Measurements from ENCODE around the gene ADGRL4.

DNA sequence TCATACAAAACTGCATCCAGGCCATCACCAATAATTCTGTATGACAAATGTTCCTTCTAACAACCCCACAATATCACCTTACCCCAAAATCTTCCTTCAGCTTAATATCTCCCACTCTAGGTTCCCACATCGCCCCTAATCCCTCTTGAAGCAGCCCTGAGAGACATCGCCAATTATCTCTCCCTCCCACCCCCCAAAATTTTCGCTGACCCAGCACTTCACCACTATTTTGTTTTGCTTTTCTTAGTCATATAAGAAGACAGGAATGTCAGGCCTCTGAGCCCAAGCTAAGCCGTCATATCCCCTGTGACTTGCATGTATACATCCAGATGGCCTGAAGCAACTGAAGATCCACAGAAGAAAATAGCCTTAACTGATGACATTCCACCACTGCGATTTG, 126.3 kb downstream of the ADGRL4 start:
- TF ChIP-seq POLR2AphosphoS5 (IDR thresholded peaks at IDR 0.05; ENCODE audit: low read depth) (no peak), JUNB (IDR thresholded peaks at IDR 0.05; ENCODE audit: unreplicated experiment) (no peak), EZH2phosphoT487 (IDR thresholded peaks at IDR 0.05; ENCODE audit: unreplicated experiment) (no peak), EZH2 (IDR thresholded peaks at IDR 0.05; ENCODE audit: low read depth, unreplicated experiment) (no peak), ZNF331 (CRISPR knock-in tag; IDR thresholded peaks at IDR 0.05; ENCODE audit: low read depth) (no peak), CREB1 (CRISPR knock-in tag; IDR thresholded peaks at IDR 0.05; ENCODE audit: low read depth) (no peak)
- TF ChIP-seq, protein P1, sequence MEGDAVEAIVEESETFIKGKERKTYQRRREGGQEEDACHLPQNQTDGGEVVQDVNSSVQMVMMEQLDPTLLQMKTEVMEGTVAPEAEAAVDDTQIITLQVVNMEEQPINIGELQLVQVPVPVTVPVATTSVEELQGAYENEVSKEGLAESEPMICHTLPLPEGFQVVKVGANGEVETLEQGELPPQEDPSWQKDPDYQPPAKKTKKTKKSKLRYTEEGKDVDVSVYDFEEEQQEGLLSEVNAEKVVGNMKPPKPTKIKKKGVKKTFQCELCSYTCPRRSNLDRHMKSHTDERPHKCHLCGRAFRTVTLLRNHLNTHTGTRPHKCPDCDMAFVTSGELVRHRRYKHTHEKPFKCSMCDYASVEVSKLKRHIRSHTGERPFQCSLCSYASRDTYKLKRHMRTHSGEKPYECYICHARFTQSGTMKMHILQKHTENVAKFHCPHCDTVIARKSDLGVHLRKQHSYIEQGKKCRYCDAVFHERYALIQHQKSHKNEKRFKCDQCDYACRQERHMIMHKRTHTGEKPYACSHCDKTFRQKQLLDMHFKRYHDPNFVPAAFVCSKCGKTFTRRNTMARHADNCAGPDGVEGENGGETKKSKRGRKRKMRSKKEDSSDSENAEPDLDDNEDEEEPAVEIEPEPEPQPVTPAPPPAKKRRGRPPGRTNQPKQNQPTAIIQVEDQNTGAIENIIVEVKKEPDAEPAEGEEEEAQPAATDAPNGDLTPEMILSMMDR (conservative IDR thresholded peaks at IDR 0.05; ENCODE audit: low read depth in 2 of 2), result no peak
- TF ChIP-seq, protein P2, sequence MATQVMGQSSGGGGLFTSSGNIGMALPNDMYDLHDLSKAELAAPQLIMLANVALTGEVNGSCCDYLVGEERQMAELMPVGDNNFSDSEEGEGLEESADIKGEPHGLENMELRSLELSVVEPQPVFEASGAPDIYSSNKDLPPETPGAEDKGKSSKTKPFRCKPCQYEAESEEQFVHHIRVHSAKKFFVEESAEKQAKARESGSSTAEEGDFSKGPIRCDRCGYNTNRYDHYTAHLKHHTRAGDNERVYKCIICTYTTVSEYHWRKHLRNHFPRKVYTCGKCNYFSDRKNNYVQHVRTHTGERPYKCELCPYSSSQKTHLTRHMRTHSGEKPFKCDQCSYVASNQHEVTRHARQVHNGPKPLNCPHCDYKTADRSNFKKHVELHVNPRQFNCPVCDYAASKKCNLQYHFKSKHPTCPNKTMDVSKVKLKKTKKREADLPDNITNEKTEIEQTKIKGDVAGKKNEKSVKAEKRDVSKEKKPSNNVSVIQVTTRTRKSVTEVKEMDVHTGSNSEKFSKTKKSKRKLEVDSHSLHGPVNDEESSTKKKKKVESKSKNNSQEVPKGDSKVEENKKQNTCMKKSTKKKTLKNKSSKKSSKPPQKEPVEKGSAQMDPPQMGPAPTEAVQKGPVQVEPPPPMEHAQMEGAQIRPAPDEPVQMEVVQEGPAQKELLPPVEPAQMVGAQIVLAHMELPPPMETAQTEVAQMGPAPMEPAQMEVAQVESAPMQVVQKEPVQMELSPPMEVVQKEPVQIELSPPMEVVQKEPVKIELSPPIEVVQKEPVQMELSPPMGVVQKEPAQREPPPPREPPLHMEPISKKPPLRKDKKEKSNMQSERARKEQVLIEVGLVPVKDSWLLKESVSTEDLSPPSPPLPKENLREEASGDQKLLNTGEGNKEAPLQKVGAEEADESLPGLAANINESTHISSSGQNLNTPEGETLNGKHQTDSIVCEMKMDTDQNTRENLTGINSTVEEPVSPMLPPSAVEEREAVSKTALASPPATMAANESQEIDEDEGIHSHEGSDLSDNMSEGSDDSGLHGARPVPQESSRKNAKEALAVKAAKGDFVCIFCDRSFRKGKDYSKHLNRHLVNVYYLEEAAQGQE (IDR thresholded peaks at IDR 0.05; ENCODE audit: unreplicated experiment), result no peak

Measured in GM23338 (cell line).